HG02938 (cell line): ENCODE measurements around the gene CDC37.

Source experiments
- ATAC-seq: cut with Tn5 transposase; IDR thresholded peaks from one replicate; pipeline ENCODE4 v1.9.1; 2021; ENCODE audit warnings: mild to moderate bottlenecking, moderate library complexity; ENCODE audit not compliant: unreplicated experiment

Gene CDC37

DNA sequence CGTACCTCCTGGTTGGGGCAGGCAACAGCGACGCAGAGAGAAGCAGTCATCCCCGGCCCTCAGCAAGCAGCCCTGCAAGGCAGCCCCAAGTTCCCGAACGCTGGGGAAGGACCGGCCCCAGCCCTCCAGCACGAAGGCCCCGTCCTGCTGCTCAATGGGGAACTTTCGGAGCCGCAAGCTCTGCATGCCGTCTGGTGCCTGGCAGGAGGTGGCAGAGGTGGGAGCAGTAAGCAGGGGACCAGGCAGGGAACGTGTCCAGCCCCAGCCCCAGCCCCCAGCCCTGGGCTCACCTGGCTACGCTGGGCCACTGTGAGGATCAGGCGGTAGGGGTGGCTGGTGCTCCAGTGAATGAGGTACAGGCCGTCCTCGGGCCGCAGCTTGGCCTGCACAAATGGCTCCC, 41.1 kb downstream of the CDC37 start:
- no peak for ATAC-seq

GRCh38 chr19:10361569-10362011, 41.8 kb downstream of the CDC37 start:
- no peak for ATAC-seq

- ATAC-seq = no peak
Observed at GRCh38 chr19:10356431-10356830, 46.9 kb downstream of the CDC37 start.

GRCh38 chr19:10353793-10354391, 49.5 kb downstream of the CDC37 start:
- no peak for ATAC-seq

DNA sequence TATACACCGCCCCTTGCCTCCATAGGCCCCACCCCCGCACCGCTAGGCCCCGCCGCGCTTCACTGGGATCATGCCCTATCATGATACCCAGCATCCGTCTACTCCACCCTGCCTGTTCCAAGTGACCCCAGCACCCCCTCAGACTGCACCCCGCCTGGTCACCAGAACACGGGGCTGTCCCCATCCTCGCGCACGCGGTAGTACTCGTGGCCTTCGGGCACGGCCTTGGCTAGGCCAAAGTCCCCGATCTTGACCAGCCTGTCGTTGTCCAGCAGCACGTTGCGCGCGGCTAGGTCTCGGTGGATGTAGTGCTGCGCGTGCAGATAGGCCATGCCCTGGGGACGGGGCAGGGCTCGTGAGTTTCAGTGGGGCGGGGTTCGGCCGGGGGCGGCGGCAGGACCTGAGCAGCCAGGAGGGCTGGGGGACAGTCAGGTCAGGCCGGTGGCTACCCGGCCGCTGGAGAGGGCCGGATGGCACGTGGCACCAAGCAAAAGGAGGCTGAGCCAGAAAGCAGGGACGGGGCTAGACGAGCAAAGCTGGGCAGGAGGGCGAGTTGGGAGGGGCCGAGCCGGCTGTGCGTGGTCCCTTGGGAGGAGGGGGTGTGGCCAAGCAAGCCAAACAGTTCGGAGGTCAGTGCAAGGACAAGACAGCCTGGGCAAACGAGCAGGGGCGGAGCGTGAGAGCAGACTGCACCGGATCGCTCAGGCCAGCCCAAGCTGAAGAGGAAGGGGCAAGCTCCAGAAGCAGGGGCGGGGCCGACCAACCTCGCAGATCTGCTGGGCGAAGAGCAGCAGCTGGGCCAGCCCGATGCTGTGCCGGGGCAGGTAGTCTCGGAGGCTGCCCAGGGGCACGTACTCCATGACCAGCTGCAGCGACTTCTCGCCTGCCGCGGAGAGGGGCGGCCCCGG, 50.3 kb downstream of the CDC37 start:
- ATAC-seq = no peak

DNA sequence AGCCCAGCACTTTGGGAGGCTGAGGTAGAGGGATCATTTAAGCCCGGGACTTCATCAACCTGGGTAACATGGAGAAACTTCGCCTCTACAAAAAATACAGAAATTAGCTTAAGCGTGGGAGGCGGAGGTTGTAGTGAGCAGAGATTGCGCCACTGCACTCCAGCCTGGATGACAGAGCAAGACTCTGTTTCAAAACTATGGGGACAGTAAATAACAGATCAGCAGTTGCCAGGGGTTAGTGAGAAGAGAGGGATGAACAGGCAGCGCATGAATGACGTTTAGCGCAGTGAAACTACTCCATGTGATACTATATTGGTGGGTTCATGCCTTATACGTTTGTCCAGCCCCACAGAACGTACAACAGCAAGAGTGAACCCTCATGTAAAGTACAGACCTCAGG, 56.8 kb downstream of the CDC37 start:
- no peak for ATAC-seq

DNA sequence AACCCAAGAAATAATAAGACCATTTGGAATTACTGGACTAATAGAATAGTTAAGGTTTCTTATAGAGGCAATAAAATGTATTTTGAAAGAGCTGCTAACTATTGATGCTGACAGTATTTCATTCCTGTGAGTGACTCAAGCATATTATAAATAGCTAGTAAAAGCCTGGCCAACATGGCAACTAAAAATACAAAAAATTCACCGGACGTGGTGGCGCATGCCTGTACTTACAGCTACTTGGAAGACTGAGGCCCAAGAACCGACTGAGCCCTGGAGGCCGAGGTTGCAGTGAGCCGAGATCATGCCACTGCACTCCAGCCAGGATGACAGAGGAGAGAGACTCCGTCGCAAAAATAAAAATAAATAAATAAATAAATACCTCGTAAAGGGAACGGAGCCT, 58.6 kb downstream of the CDC37 start:
- no peak for ATAC-seq

DNA sequence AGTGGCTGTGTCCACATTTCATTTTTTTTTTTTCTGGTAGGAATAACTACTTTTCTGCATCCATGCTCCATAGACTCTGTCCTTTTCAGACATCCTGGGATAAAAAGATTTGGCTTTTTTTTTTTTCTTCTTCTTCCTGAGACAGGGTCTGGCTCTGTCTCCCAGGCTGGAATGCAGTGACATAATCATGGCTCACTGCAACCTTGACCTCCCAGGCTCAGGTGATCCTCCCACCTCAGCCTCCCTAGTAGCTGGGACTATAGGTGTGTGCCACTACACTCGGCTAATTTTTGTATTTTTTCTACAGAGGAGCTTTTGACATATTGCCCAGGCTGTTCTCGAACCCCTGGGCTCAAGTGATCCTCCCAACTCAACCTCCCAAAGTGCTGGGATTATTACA, 59.8 kb downstream of the CDC37 start:
- ATAC-seq = no peak
